B cell (primary cell): ENCODE results near the gene GPR15.

Experiments
- CTCF ChIP-seq: fragments of 200-600 bp; IDR thresholded peaks from one replicate; pipeline ENCODE4 v1.8.0; 2022; ENCODE audit warnings: antibody characterized with exemption, mild to moderate bottlenecking
- EZH2 ChIP-seq: IDR thresholded peaks from 2 replicates; pipeline ENCODE4 v1.6.1; 2012; ENCODE audit warnings: borderline replicate concordance, low read depth, mild to moderate bottlenecking, moderate library complexity, low read length; ENCODE audit not compliant: insufficient read depth, poor library complexity, severe bottlenecking

- TF ChIP-seq CTCF = no peak
- no peak for TF ChIP-seq EZH2
These were observed 9.1 kb upstream of the GPR15 start, which contains the start of gene CLDND1 for GRCh38 chr3:98522544-98523281.
